HepG2 (cell line): ENCODE measurements around the gene VDR. TPM values are rescaled to one million over a fixed set of nuclear protein-coding genes. Genes with fewer than 3 reads are reported as not detected.

Source experiments
- ATAC-seq: fragments of 200-7000 bp; cut with Tn5 transposase; 3 replicates; pipeline ENCODE4 v1.9.1; 2020; ENCODE audit warnings: mild to moderate bottlenecking, moderate library complexity
- BruUV-seq: library from RNA; stranded (reverse); fragments of 400-500 nt; replicated peaks from 2 replicates; lab custom pipeline; 2021; lab: Mats Ljungman, UMichigan
- CTCF ChIA-PET: fragments of 300-600 bp; formaldehyde crosslinking; extraction: SDS; loops from one replicate; lab custom pipeline; 2021; ENCODE audit warnings: low total read pairs, inconsistent platforms, low intra/inter-chr PET ratio; lab: Yijun Ruan, JAX
- POLR2A ChIA-PET: fragments of 350-600 bp; sonication (Branson Sonifier 250); formaldehyde crosslinking; loops from one replicate; lab custom pipeline; 2020; ENCODE audit warnings: antibody characterized with exemption, inconsistent platforms; lab: Yijun Ruan, JAX
- DNase-seq: peaks from one replicate; pipeline ENCODE4 v3.0.0-alpha.2; 2015; ENCODE audit warnings: low spot score
- FAIRE-seq: peaks from 3 replicates; lab custom pipeline; 2011; peaks lifted over from hg19 to GRCh38; lab: Jason Lieb, UNC
- H2AFZ ChIP-seq: one replicate; pipeline ENCODE4 v1.6.1; 2011; ENCODE audit warnings: low read length, inconsistent platforms
- H3K27ac ChIP-seq: fragments of 300-600 bp; 3 replicates; pipeline ENCODE4 v1.8.0; 2011; ENCODE audit warnings: mixed run types, mild to moderate bottlenecking, mixed read lengths, low read length, inconsistent platforms; ENCODE audit not compliant: insufficient read depth; ENCODE audit errors: extremely low read length
- H3K27me3 ChIP-seq, 2 experiments: fragments of 200-600 bp in 1 of 2; 2 replicates in 1 of 2; 3 replicates in 1 of 2; pipeline versions ENCODE4 v1.6.0 to v1.8.0; 2011; ENCODE audit warnings: low read length in 2 of 2, mild to moderate bottlenecking in 2 of 2, moderate library complexity in 2 of 2, inconsistent platforms in 1 of 2; ENCODE audit not compliant: insufficient read depth in 2 of 2, control insufficient read depth in 1 of 2
- H3K36me3 ChIP-seq, 2 experiments: fragments of 200-600 bp in 1 of 2; replicated peaks in 1 of 2; 2 replicates in 1 of 2; 3 replicates in 1 of 2; pipeline versions ENCODE4 v1.5.1 to v1.8.0; 2011; ENCODE audit warnings: low read length in 2 of 2, inconsistent platforms in 1 of 2; ENCODE audit not compliant: insufficient read depth in 2 of 2, control insufficient read depth in 1 of 2
- H3K4me1 ChIP-seq: 2 replicates; pipeline ENCODE4 v1.5.1; 2012; ENCODE audit warnings: low read length, inconsistent platforms; ENCODE audit not compliant: insufficient read depth
- H3K4me2 ChIP-seq: 2 replicates; pipeline ENCODE4 v1.6.0; 2011; ENCODE audit warnings: low read depth, low read length, inconsistent platforms
- H3K4me3 ChIP-seq, 3 experiments: fragments of 200-600 bp in 1 of 3; sonication (generic), shearing (Covaris generic) in 1 of 3; replicated peaks in 1 of 3; 2 replicates each; pipeline ENCODE4 v1.5.1; 2011 to 2016; ENCODE audit warnings: low read length in 3 of 3, inconsistent platforms in 2 of 3, low read depth in 2 of 3, mild to moderate bottlenecking in 2 of 3, control low read depth in 1 of 3, mixed read lengths in 1 of 3; ENCODE audit not compliant: insufficient read depth in 1 of 3
- H3K79me2 ChIP-seq: one replicate; pipeline ENCODE4 v1.6.1; 2011; ENCODE audit warnings: low read length, inconsistent platforms; ENCODE audit not compliant: insufficient read depth
- H3K9ac ChIP-seq: 2 replicates; pipeline ENCODE4 v1.6.0; 2011; ENCODE audit warnings: mild to moderate bottlenecking, low read depth, low read length, inconsistent platforms; ENCODE audit not compliant: insufficient read depth
- H3K9me3 ChIP-seq: 2 replicates; pipeline ENCODE4 v1.5.1; 2012; ENCODE audit warnings: mild to moderate bottlenecking, low read length
- H4K20me1 ChIP-seq: 2 replicates; pipeline ENCODE4 v1.6.0; 2011; ENCODE audit warnings: inconsistent platforms, mild to moderate bottlenecking, low read length, moderate library complexity; ENCODE audit not compliant: insufficient read depth
- ATRX ChIP-seq: sonication (generic); formaldehyde crosslinking; IDR thresholded peaks from 2 replicates; pipeline ENCODE4 v1.4.0; 2020; ENCODE audit warnings: missing genetic modification reagents, borderline replicate concordance
- HIVEP1 ChIP-seq: sonication (generic); formaldehyde crosslinking; IDR thresholded peaks from 2 replicates; pipeline ENCODE4 v1.4.0; 2020; ENCODE audit warnings: mild to moderate bottlenecking, missing genetic modification reagents
- HNRNPLL ChIP-seq: fragments of 200-400 bp; formaldehyde crosslinking; IDR thresholded peaks from 2 replicates; pipeline ENCODE4 v1.6.1; 2017; ENCODE audit warnings: mild to moderate bottlenecking, low read depth, low read length; ENCODE audit not compliant: poor library complexity, severe bottlenecking
- IRX3 ChIP-seq: sonication (generic); formaldehyde crosslinking; IDR thresholded peaks from 2 replicates; pipeline ENCODE4 v1.8.1; 2023; ENCODE audit warnings: mild to moderate bottlenecking, low read depth, missing genetic modification reagents, borderline replicate concordance
- MAZ ChIP-seq, 2 experiments: sonication (generic) in 1 of 2; formaldehyde crosslinking in 1 of 2; IDR thresholded peaks; 2 replicates each; pipeline versions ENCODE4 v1.5.0 to v1.6.1; 2012 to 2020; ENCODE audit warnings: low read depth in 2 of 2, mild to moderate bottlenecking in 2 of 2, borderline replicate concordance in 1 of 2, improper control_type of control experiment in 1 of 2, low read length in 1 of 2, missing genetic modification reagents in 1 of 2, moderate library complexity in 1 of 2
- POLR2AphosphoS5 ChIP-seq: IDR thresholded peaks from 2 replicates; pipeline ENCODE4 v1.6.1; 2012; ENCODE audit warnings: low read depth, low read length
- SRF ChIP-seq: IDR thresholded peaks from 2 replicates; pipeline ENCODE4 v1.6.1; 2011; ENCODE audit warnings: mild to moderate bottlenecking, low read depth, low read length, moderate library complexity
- THYN1 ChIP-seq: sonication (generic); formaldehyde crosslinking; IDR thresholded peaks from 2 replicates; pipeline ENCODE4 v1.8.1; 2023; ENCODE audit warnings: low read depth, mild to moderate bottlenecking, moderate library complexity, missing genetic modification reagents, borderline replicate concordance
- ZNF629 ChIP-seq: sonication (generic); formaldehyde crosslinking; conservative IDR thresholded peaks from 2 replicates; pipeline ENCODE4 v1.5.0; 2020; ENCODE audit warnings: missing genetic modification reagents
- ZNF780A ChIP-seq: sonication (generic); formaldehyde crosslinking; IDR thresholded peaks from 2 replicates; pipeline ENCODE4 v1.8.0; 2022; ENCODE audit warnings: mild to moderate bottlenecking, missing genetic modification reagents, moderate library complexity
- ZSCAN30 ChIP-seq: sonication (generic); formaldehyde crosslinking; IDR thresholded peaks from 2 replicates; pipeline ENCODE4 v1.5.0; 2020; ENCODE audit warnings: mild to moderate bottlenecking, missing genetic modification reagents
- WGBS: methylation state at CpG from one replicate; pipeline ENCODE4 v1.1.6; 2017; ENCODE audit warnings: low lambda C conversion rate; 5-methylcytosine and 5-hydroxymethylcytosine counted together
- in situ Hi-C: cut with HindIII; loops from 2 replicates; pipeline ENCODE4 v1.10.0; 2017; ENCODE audit warnings: low pct_unique_long_range_greater_than_20kb; ENCODE audit not compliant: extremely low pct_ligation_motif_present
- intact Hi-C: fragments of 100-400 bp; cut with micrococcal nuclease; formaldehyde crosslinking; loops from one replicate; pipeline ENCODE4 v1.10.0; 2022; ENCODE audit not compliant: unreplicated experiment
- polyA plus RNA-seq, 8 experiments: library from polyadenylated mRNA; depleted of rRNA in 3 of 8; stranded (reverse) in 7 of 8; unstranded in 1 of 8; fragments of >200 nt; fragmentation: Illumina TruSeq in 4 of 8; extraction: Trizol in 4 of 8; gene quantifications; 2 replicates each; pipeline versions ENCODE4 v1.2.1 to v1.2.3, GENCODE V29; 2011 to 2016; ENCODE audit warnings: low read depth in 4 of 8, missing spikeins in 1 of 8, mixed read lengths in 1 of 8; ENCODE audit not compliant: insufficient read depth in 1 of 8
- total RNA-seq, 5 experiments: library from RNA; depleted of rRNA; stranded (reverse); fragments of >200 nt; fragmentation: Illumina TruSeq; extraction: Trizol; gene quantifications; 2 replicates each; pipeline ENCODE4 v1.2.3, GENCODE V29; 2016; ENCODE audit warnings: low read depth in 1 of 5
- TF ChIP-seq, protein P1 (sequence below): sonication (generic); formaldehyde crosslinking; IDR thresholded peaks from 2 replicates; pipeline ENCODE4 v1.5.0; 2020; ENCODE audit warnings: mild to moderate bottlenecking, missing genetic modification reagents
- TF ChIP-seq, protein P2 (sequence below): sonication (generic); formaldehyde crosslinking; conservative IDR thresholded peaks from 2 replicates; pipeline ENCODE4 v1.4.0; 2020; ENCODE audit warnings: missing genetic modification reagents
- TF ChIP-seq, protein P3 (sequence below): IDR thresholded peaks from 2 replicates; pipeline ENCODE4 v1.6.1; 2012; ENCODE audit warnings: inconsistent platforms
- TF ChIP-seq, protein P4 (sequence below): sonication (generic); formaldehyde crosslinking; IDR thresholded peaks from 2 replicates; pipeline ENCODE4 v1.4.0; 2020; ENCODE audit warnings: missing genetic modification reagents
- TF ChIP-seq, protein P5 (sequence below): sonication (generic); formaldehyde crosslinking; IDR thresholded peaks from 2 replicates; pipeline ENCODE4 v1.4.0; 2020; ENCODE audit warnings: mild to moderate bottlenecking, missing genetic modification reagents

Gene VDR
- total and polyA plus RNA-seq, 2 of the 13 experiments (the other 11 are each of a cell fraction or from before 2014, with no cell fraction given) = 0.08 to 0.33 TPM

DNA sequence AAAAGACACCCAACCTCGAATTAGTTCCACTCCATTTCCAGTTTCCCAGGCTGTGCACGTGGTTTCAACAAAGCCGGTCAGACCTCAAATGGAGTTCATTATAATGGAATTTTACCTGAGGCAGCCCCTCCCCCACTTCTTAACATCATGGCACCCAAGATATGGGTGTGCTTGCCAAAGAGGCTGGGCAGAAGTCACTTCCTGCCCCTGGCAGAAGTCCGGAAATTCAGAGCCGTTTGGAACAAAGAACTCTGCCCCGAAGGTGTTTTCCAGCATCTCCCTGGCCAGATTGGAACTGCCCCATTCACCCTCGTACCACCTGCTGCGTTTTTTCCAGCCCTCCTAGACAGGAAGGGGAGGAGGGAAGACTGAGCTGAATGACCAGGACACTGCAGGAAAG is 8.2 kb downstream of the VDR start:
- Histone ChIP-seq H3K4me2 (no peak overlapping the region), H3K4me1 (peaks cover 19% of the 10 kb centered on the region), H3K27ac (no peak overlapping the region), H3K36me3 (no peaks in the 10 kb centered on the region), H2AFZ (no peak overlapping the region), H3K79me2 (no peaks in the 10 kb centered on the region), H4K20me1 (no peaks in the 10 kb centered on the region), H3K9me3 (no peaks in the 10 kb centered on the region), H3K9ac (no peak overlapping the region), H3K27me3 (peaks cover 0 to under 1% of the 10 kb centered on the region in 2 experiments; a peak in 1 of 5 replicates), H3K4me3 (no peak overlapping the region)
- no TSS peak for BruUV-seq
- FAIRE-seq (no peak), ATAC-seq (no peak), DNase-seq (no peak)
- 39% methylated on average over 7 of the region's 8 CpGs for WGBS
- intact Hi-C loops = no loop called here
- in situ Hi-C loops = no loop called here
- ChIA-PET POLR2A (no interaction called here), CTCF (no interaction called here)
- no peak for TF ChIP-seq ZNF780A
- no peak for TF ChIP-seq POLR2AphosphoS5
- TF ChIP-seq, protein P1, sequence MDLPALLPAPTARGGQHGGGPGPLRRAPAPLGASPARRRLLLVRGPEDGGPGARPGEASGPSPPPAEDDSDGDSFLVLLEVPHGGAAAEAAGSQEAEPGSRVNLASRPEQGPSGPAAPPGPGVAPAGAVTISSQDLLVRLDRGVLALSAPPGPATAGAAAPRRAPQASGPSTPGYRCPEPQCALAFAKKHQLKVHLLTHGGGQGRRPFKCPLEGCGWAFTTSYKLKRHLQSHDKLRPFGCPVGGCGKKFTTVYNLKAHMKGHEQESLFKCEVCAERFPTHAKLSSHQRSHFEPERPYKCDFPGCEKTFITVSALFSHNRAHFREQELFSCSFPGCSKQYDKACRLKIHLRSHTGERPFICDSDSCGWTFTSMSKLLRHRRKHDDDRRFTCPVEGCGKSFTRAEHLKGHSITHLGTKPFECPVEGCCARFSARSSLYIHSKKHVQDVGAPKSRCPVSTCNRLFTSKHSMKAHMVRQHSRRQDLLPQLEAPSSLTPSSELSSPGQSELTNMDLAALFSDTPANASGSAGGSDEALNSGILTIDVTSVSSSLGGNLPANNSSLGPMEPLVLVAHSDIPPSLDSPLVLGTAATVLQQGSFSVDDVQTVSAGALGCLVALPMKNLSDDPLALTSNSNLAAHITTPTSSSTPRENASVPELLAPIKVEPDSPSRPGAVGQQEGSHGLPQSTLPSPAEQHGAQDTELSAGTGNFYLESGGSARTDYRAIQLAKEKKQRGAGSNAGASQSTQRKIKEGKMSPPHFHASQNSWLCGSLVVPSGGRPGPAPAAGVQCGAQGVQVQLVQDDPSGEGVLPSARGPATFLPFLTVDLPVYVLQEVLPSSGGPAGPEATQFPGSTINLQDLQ (CRISPR knock-in tag) = no peak
- no peak for TF ChIP-seq MAZ (IDR thresholded peaks at IDR 0.05; ENCODE audit: borderline replicate concordance, low read depth, low read length)
- TF ChIP-seq MAZ (CRISPR knock-in tag; IDR thresholded peaks at IDR 0.05; ENCODE audit: low read depth) = no peak
- TF ChIP-seq, protein P2, sequence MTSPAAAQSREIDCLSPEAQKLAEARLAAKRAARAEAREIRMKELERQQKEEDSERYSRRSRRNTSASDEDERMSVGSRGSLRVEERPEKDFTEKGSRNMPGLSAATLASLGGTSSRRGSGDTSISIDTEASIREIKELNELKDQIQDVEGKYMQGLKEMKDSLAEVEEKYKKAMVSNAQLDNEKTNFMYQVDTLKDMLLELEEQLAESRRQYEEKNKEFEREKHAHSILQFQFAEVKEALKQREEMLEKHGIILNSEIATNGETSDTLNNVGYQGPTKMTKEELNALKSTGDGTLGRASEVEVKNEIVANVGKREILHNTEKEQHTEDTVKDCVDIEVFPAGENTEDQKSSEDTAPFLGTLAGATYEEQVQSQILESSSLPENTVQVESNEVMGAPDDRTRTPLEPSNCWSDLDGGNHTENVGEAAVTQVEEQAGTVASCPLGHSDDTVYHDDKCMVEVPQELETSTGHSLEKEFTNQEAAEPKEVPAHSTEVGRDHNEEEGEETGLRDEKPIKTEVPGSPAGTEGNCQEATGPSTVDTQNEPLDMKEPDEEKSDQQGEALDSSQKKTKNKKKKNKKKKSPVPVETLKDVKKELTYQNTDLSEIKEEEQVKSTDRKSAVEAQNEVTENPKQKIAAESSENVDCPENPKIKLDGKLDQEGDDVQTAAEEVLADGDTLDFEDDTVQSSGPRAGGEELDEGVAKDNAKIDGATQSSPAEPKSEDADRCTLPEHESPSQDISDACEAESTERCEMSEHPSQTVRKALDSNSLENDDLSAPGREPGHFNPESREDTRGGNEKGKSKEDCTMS (CRISPR knock-in tag) = no peak
- TF ChIP-seq, protein P3, sequence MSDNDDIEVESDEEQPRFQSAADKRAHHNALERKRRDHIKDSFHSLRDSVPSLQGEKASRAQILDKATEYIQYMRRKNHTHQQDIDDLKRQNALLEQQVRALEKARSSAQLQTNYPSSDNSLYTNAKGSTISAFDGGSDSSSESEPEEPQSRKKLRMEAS = no peak
- no peak for TF ChIP-seq IRX3 (CRISPR knock-in tag)
- no peak for TF ChIP-seq THYN1 (CRISPR knock-in tag)
- TF ChIP-seq SRF = no peak
- no peak for TF ChIP-seq ZNF629 (CRISPR knock-in tag)
- TF ChIP-seq HNRNPLL = no peak
- TF ChIP-seq, protein P4, sequence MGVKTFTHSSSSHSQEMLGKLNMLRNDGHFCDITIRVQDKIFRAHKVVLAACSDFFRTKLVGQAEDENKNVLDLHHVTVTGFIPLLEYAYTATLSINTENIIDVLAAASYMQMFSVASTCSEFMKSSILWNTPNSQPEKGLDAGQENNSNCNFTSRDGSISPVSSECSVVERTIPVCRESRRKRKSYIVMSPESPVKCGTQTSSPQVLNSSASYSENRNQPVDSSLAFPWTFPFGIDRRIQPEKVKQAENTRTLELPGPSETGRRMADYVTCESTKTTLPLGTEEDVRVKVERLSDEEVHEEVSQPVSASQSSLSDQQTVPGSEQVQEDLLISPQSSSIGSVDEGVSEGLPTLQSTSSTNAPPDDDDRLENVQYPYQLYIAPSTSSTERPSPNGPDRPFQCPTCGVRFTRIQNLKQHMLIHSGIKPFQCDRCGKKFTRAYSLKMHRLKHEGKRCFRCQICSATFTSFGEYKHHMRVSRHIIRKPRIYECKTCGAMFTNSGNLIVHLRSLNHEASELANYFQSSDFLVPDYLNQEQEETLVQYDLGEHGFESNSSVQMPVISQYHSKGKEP (CRISPR knock-in tag) = no peak
- TF ChIP-seq ZSCAN30 (CRISPR knock-in tag) = no peak
- TF ChIP-seq ATRX (CRISPR knock-in tag) = no peak
- TF ChIP-seq, protein P5, sequence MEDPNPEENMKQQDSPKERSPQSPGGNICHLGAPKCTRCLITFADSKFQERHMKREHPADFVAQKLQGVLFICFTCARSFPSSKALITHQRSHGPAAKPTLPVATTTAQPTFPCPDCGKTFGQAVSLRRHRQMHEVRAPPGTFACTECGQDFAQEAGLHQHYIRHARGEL (CRISPR knock-in tag) = no peak
- TF ChIP-seq HIVEP1 = no peak
